HCT116 (cell line): ENCODE data around the gene TFE3.

ENCODE experiments used
- CBX3 ChIP-seq: IDR thresholded peaks from 2 replicates; pipeline ENCODE4 v1.6.1; 2012; ENCODE audit warnings: low read depth
- EZH2 ChIP-seq: fragments of 200-600 bp; sonication (generic); IDR thresholded peaks from 2 replicates; pipeline ENCODE4 v1.6.1; 2017; ENCODE audit warnings: antibody characterized with exemption, mixed run types
- EZH2phosphoT487 ChIP-seq: fragments of 200-600 bp; IDR thresholded peaks from 2 replicates; pipeline ENCODE4 v1.6.1; 2018; ENCODE audit warnings: antibody characterized with exemption, borderline replicate concordance
- POLR2A ChIP-seq: IDR thresholded peaks from 2 replicates; pipeline ENCODE4 v1.7.0; 2011; ENCODE audit warnings: borderline replicate concordance; ENCODE audit not compliant: insufficient read depth, insufficient read length; ENCODE audit errors: extremely low read depth
- POLR2AphosphoS5 ChIP-seq: IDR thresholded peaks from 2 replicates; pipeline ENCODE4 v1.6.1; 2011; ENCODE audit warnings: mild to moderate bottlenecking, low read depth, low read length, moderate library complexity
- RAD21 ChIP-seq: IDR thresholded peaks from 2 replicates; pipeline ENCODE4 v1.6.1; 2012; ENCODE audit warnings: low read depth, mild to moderate bottlenecking
- SP1 ChIP-seq: IDR thresholded peaks from 2 replicates; pipeline ENCODE4 v1.6.1; 2012; ENCODE audit warnings: low read depth
- YY1 ChIP-seq: IDR thresholded peaks from 2 replicates; pipeline ENCODE4 v1.6.1; 2011; ENCODE audit warnings: low read length, low read depth, moderate library complexity, mild to moderate bottlenecking; ENCODE audit not compliant: insufficient replicate concordance; ENCODE audit errors: extremely low read depth
- ZNF274 ChIP-seq: fragments of 200-500 bp; sonication (Bioruptor generic); IDR thresholded peaks from 2 replicates; pipeline ENCODE4 v1.6.1; 2014; ENCODE audit warnings: mild to moderate bottlenecking, low read depth, low read length, inconsistent platforms
- TF ChIP-seq, protein P1 (sequence below), 3 experiments: fragments of 200-600 bp in 1 of 3; sonication (generic) in 1 of 3; IDR thresholded peaks in 2 of 3; conservative IDR thresholded peaks in 1 of 3; 2 replicates each; pipeline ENCODE4 v1.5.1; 2012 to 2017; ENCODE audit warnings: low read depth in 2 of 3, low read length in 2 of 3, antibody characterized with exemption in 1 of 3, borderline replicate concordance in 1 of 3, control low read depth in 1 of 3, mild to moderate bottlenecking in 1 of 3, mixed read lengths in 1 of 3, mixed run types in 1 of 3, moderate library complexity in 1 of 3; ENCODE audit not compliant: insufficient read depth in 1 of 3
- TF ChIP-seq, protein P2 (sequence below): IDR thresholded peaks from 2 replicates; pipeline ENCODE4 v1.6.1; 2012; ENCODE audit warnings: low read depth
- TF ChIP-seq, protein P3 (sequence below): IDR thresholded peaks from 2 replicates; pipeline ENCODE4 v1.6.1; 2011; ENCODE audit warnings: mild to moderate bottlenecking, low read length, moderate library complexity; ENCODE audit not compliant: insufficient replicate concordance; ENCODE audit errors: extremely low read depth

DNA sequence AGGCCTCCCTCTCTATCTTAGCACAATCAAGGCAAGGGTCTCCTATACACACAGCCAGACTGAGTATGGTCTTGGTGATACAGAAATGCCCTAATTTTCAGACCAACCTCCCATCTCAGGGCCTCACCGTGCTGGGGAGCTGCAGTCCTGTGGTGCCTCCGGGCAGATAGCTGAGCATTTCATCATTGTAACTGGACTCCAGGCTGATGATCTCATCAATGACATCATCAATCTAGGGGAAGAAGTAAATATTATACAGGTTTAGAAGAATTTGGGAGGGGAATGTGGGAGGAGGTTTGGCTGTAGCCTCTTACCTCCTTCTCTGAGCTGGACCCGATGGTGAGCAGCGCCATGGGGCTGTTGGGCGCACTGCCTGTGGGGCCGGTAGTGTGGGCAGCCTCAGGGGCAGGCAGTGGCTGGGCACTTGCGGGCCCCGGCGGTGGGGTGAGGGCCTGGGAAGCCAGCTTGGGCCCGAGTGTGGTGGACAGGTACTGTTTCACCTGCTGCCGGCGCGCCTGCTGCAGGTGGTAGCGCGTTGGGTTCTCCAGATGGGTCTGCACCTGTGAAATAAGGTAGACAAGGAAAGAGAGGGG is 5.2 kb downstream of the TFE3 start:
- TF ChIP-seq SP1: no peak
- no peak for TF ChIP-seq RAD21
- TF ChIP-seq, protein P1, sequence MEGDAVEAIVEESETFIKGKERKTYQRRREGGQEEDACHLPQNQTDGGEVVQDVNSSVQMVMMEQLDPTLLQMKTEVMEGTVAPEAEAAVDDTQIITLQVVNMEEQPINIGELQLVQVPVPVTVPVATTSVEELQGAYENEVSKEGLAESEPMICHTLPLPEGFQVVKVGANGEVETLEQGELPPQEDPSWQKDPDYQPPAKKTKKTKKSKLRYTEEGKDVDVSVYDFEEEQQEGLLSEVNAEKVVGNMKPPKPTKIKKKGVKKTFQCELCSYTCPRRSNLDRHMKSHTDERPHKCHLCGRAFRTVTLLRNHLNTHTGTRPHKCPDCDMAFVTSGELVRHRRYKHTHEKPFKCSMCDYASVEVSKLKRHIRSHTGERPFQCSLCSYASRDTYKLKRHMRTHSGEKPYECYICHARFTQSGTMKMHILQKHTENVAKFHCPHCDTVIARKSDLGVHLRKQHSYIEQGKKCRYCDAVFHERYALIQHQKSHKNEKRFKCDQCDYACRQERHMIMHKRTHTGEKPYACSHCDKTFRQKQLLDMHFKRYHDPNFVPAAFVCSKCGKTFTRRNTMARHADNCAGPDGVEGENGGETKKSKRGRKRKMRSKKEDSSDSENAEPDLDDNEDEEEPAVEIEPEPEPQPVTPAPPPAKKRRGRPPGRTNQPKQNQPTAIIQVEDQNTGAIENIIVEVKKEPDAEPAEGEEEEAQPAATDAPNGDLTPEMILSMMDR (IDR thresholded peaks at IDR 0.05 in 2 of 3, conservative IDR thresholded peaks at IDR 0.05 in 1 of 3; ENCODE audit: borderline replicate concordance in 1 of 3, insufficient read depth in 1 of 3, low read depth in 2 of 3, low read length in 2 of 3): no peak
- TF ChIP-seq POLR2AphosphoS5: no peak
- TF ChIP-seq POLR2A: no peak
- no peak for TF ChIP-seq EZH2
- no peak for TF ChIP-seq EZH2phosphoT487
- no peak for TF ChIP-seq ZNF274
- TF ChIP-seq, protein P2, sequence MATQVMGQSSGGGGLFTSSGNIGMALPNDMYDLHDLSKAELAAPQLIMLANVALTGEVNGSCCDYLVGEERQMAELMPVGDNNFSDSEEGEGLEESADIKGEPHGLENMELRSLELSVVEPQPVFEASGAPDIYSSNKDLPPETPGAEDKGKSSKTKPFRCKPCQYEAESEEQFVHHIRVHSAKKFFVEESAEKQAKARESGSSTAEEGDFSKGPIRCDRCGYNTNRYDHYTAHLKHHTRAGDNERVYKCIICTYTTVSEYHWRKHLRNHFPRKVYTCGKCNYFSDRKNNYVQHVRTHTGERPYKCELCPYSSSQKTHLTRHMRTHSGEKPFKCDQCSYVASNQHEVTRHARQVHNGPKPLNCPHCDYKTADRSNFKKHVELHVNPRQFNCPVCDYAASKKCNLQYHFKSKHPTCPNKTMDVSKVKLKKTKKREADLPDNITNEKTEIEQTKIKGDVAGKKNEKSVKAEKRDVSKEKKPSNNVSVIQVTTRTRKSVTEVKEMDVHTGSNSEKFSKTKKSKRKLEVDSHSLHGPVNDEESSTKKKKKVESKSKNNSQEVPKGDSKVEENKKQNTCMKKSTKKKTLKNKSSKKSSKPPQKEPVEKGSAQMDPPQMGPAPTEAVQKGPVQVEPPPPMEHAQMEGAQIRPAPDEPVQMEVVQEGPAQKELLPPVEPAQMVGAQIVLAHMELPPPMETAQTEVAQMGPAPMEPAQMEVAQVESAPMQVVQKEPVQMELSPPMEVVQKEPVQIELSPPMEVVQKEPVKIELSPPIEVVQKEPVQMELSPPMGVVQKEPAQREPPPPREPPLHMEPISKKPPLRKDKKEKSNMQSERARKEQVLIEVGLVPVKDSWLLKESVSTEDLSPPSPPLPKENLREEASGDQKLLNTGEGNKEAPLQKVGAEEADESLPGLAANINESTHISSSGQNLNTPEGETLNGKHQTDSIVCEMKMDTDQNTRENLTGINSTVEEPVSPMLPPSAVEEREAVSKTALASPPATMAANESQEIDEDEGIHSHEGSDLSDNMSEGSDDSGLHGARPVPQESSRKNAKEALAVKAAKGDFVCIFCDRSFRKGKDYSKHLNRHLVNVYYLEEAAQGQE: no peak
- TF ChIP-seq YY1: no peak
- TF ChIP-seq, protein P3, sequence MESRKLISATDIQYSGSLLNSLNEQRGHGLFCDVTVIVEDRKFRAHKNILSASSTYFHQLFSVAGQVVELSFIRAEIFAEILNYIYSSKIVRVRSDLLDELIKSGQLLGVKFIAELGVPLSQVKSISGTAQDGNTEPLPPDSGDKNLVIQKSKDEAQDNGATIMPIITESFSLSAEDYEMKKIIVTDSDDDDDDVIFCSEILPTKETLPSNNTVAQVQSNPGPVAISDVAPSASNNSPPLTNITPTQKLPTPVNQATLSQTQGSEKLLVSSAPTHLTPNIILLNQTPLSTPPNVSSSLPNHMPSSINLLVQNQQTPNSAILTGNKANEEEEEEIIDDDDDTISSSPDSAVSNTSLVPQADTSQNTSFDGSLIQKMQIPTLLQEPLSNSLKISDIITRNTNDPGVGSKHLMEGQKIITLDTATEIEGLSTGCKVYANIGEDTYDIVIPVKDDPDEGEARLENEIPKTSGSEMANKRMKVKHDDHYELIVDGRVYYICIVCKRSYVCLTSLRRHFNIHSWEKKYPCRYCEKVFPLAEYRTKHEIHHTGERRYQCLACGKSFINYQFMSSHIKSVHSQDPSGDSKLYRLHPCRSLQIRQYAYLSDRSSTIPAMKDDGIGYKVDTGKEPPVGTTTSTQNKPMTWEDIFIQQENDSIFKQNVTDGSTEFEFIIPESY: no peak
- no peak for TF ChIP-seq CBX3
